Adrenal gland (tissue), 12 donors: Measurements from ENCODE around the gene BIRC5. TPM values are rescaled to one million over a fixed set of nuclear protein-coding genes. Genes with fewer than 3 reads are reported as not detected.
A peak's percentile ranks its signal among the peaks of the same experiment; 100 is the strongest.

Experiments used
- DNase-seq, 7 donors: peaks; one replicate each; pipeline ENCODE4 v3.0.0-alpha.2; 2019 to 2020
- H3K27ac ChIP-seq, 5 donors: fragments of 200-600 bp; sonication (generic) in 4 of 5; 1 replicate in 3 of 5; 2 replicates in 2 of 5; pipeline versions ENCODE4 v1.5.1 to v1.8.0; 2016 to 2020; ENCODE audit warnings: mild to moderate bottlenecking in 1 of 5
- H3K27me3 ChIP-seq: fragments of 200-600 bp; 2 replicates; pipeline ENCODE4 v1.8.0; 2021
- H3K36me3 ChIP-seq, 2 donors: fragments of 200-600 bp; replicated peaks in 1 of 2; 1 replicate in 1 of 2; 2 replicates in 1 of 2; pipeline versions ENCODE4 v1.5.1 to v1.8.0; 2018 to 2022
- H3K4me1 ChIP-seq, 2 donors: fragments of 200-600 bp; replicated peaks in 1 of 2; 1 replicate in 1 of 2; 2 replicates in 1 of 2; pipeline versions ENCODE4 v1.5.1 to v1.8.0; 2018 to 2021
- H3K4me3 ChIP-seq, 4 donors: fragments of 200-600 bp; sonication (generic) in 3 of 4; one replicate each; pipeline ENCODE4 v1.5.1; 2016 to 2018
- H3K9me3 ChIP-seq, 3 donors: fragments of 200-600 bp; sonication (generic) in 1 of 3; replicated peaks in 1 of 3; 1 replicate in 2 of 3; 2 replicates in 1 of 3; pipeline versions ENCODE4 v1.5.1 to v1.8.0; 2016 to 2021
- CTCF ChIP-seq, 6 experiments: fragments of 450-650 bp in 4 of 6; fragments of 200-600 bp in 2 of 6; sonication (generic) in 1 of 6; IDR thresholded peaks; 1 replicate in 5 of 6; 2 replicates in 1 of 6; pipeline versions ENCODE4 v1.5.1 to v1.8.0; 2016 to 2021; ENCODE audit warnings: antibody characterized with exemption in 6 of 6, mild to moderate bottlenecking in 2 of 6, moderate library complexity in 1 of 6
- POLR2A ChIP-seq, 2 donors: fragments of 450-650 bp; IDR thresholded peaks; one replicate each; pipeline ENCODE4 v1.6.1; 2017; ENCODE audit warnings: antibody characterized with exemption in 2 of 2, mild to moderate bottlenecking in 2 of 2, moderate library complexity in 1 of 2
- WGBS, 4 donors: extraction: QIAGEN DNeasy Blood & Tissue Kit in 2 of 4; methylation state at CpG; one replicate each; pipeline versions ENCODE4 v1.1.5 to v1.1.7; 2013 to 2017; 5-methylcytosine and 5-hydroxymethylcytosine counted together
- intact Hi-C, 2 donors: fragments of 100-400 bp; cut with DNase I; formaldehyde crosslinking; loops; one replicate each; pipeline versions ENCODE4 v1.14.1 to v1.15.0; 2022 to 2023
- polyA plus RNA-seq, 3 donors: library from polyadenylated mRNA; stranded (reverse); fragments of 200-250 nt in 2 of 3; fragments of 350-450 nt in 1 of 3; fragmentation: Illumina TruSeq in 1 of 3; extraction: RNeasy Lipid Tissue Mini Kit (QIAGEN cat#74804) in 1 of 3; gene quantifications; one replicate each; pipeline ENCODE4 v1.2.3, GENCODE V29; 2013 to 2014
- total RNA-seq, 9 donors: library from RNA; depleted of rRNA in 4 of 9; stranded (reverse); fragments of >200 nt in 4 of 9; fragments of 120-200 nt in 1 of 9; fragmentation: NEBNext Ultra II Directional in 1 of 9; extraction: Animal tissue kit (Norgen Biotek cat#: 25700) in 1 of 9; gene quantifications; one replicate each; pipeline versions ENCODE4 v1.1.0 to v1.2.4, GENCODE V29; 2013 to 2023
- donor health status: healthy with polysubstance abuse.
- donor health status: Bipolar disorder and iron deficiency.
- donor health status: DM: yes; HTN: yes; CAD: no.
- donor health status: DM: no; HTN: no; CAD: no.
- donor health status: DM: no; HTN: no; CAD: no.
- donor health status: DM: yes; HTN: yes; CAD: no.

The BIRC5 gene
- total and polyA plus RNA-seq, 12 donors = 0.12 to 17.6 (median 1.3) TPM

DNA sequence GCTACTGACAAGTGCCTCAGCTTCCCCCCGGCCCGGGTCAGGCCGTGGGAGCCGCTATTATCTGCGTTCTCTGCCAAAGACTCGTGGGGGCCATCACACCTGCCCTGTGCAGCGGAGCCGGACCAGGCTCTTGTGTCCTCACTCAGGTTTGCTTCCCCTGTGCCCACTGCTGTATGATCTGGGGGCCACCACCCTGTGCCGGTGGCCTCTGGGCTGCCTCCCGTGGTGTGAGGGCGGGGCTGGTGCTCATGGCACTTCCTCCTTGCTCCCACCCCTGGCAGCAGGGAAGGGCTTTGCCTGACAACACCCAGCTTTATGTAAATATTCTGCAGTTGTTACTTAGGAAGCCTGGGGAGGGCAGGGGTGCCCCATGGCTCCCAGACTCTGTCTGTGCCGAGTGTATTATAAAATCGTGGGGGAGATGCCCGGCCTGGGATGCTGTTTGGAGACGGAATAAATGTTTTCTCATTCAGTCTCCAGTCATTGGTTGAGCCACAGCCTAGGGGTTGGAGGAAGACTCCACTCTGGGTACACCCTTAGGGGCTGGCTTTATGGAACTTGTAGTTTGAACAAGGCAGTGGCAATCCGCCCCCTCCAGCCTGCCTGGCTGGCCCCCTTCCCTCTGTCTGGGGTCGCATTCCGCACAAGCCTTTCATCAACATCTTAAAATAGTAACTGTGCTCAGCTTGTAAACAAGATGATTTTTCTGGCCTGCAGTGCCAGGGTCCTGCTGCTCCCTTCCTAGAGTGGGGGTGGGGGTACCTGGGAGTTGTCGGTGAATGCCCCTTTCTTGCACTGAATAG lies 41.6 kb upstream of the BIRC5 start:
- TF ChIP-seq POLR2A (IDR thresholded peaks at IDR 0.05) (no peak), CTCF (IDR thresholded peaks at IDR 0.05) (no peak)
- DNase-seq = peak in 2 of 7 donors; percentile 30 to 38
- Histone ChIP-seq H3K36me3 (peaks cover 0 to 7% of the 10 kb centered on the region in 2 donors), H3K9me3 (no peaks in the 10 kb centered on the region), H3K4me3 (no peak overlapping the region), H3K27me3 (no peaks in the 10 kb centered on the region), H3K27ac (peak overlapping the region in 3 of 5 donors; percentile 6 to 89 (median 71)), H3K4me1 (peaks cover 28 to 64% of the 10 kb centered on the region in 2 donors)
- 34 to 67% (median 55%) methylated on average over 8 to 19 of the region's 19 CpGs for WGBS, 4 donors
- intact Hi-C loops = loop anchor here in 1 of 2 donors (5.0 kb wide), 2 partner anchors 45 to 60 kb away; partner anchors contain the start of gene TMC6

DNA sequence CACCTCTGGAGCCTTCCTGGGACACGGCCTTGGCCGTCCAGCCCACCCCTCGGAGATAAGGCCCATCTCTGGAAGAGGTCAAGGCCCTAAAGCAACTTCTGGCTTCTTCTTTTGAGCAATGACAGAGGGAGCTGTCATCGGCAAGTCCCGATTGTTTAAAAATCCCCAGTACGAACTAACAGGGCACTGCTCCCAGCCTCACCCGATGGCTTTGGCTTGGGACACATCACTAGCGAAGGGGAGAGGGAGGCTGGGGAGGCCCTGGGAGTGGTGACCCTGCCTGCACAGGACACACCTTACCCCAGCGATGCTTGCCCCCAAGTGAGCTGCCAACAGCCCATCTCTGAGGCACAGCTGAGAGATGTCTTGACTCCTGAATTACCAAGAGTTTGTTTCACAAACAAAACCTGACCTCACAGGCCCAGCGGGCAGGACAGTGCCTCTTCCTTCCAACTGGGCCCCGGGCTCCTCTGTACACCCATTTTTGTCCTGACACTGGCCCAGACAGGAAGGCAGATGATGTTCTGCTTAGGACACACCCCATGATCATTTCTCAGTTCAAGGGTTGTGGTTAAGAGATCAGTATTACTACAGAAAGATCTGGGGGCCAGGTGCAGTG lies 40.8 kb upstream of the BIRC5 start:
- WGBS, 4 donors = 28 to 52% (median 46%) methylated on average over 8 to 11 of the region's 11 CpGs
- intact Hi-C loops = loop anchor here in 1 of 2 donors (5.0 kb wide), 2 partner anchors 46 to 61 kb away; partner anchors contain the start of gene TMC6

GRCh38 chr17:78174346-78174869 lies 39.6 kb upstream of the BIRC5 start:
- no peak overlapping the region for H3K4me3 ChIP-seq
- peak in 6 of 7 donors; percentile 71 to 82 (median 78) for DNase-seq
- peaks cover 22 to 59% of the 10 kb centered on the region in 2 donors for H3K4me1 ChIP-seq
- H3K9me3 ChIP-seq = no peaks in the 10 kb centered on the region
- intact Hi-C loops = loop anchor here in 1 of 2 donors (5.0 kb wide), 2 partner anchors 47 to 62 kb away; partner anchors contain the start of gene TMC6
- peak overlapping the region in 3 of 5 donors; percentile 39 to 89 (median 71) for H3K27ac ChIP-seq
- TF ChIP-seq CTCF (IDR thresholded peaks at IDR 0.05) = peak in 5 of 6 experiments; percentile 45 to 63 (median 52)
- TF ChIP-seq POLR2A (IDR thresholded peaks at IDR 0.05) = peak in 1 of 2 donors; percentile 13
- 37 to 75% (median 57%) methylated on average over 10 to 15 of the region's 15 CpGs for WGBS, 4 donors
- peaks cover 0 to 7% of the 10 kb centered on the region in 2 donors for H3K36me3 ChIP-seq
- H3K27me3 ChIP-seq = no peaks in the 10 kb centered on the region

More for the DNA sequence above, 40.8 kb upstream of the BIRC5 start:
- H3K4me3 ChIP-seq = no peak overlapping the region
- H3K4me1 ChIP-seq = peaks cover 28 to 60% of the 10 kb centered on the region in 2 donors
- H3K27ac ChIP-seq = peak overlapping the region in 4 of 5 donors; percentile 6 to 89 (median 52)
- H3K9me3 ChIP-seq = no peaks in the 10 kb centered on the region
- peak in 2 of 7 donors; percentile 39 to 43 for DNase-seq
- no peak for TF ChIP-seq CTCF (IDR thresholded peaks at IDR 0.05)
- no peak for TF ChIP-seq POLR2A (IDR thresholded peaks at IDR 0.05)
- peaks cover 0 to 7% of the 10 kb centered on the region in 2 donors for H3K36me3 ChIP-seq
- H3K27me3 ChIP-seq = no peaks in the 10 kb centered on the region
